Ecto neural progenitor cell (in vitro differentiated cells): ENCODE measurements around the gene RAD18.

Source experiments
- DNase-seq: peaks from one replicate; pipeline ENCODE4 v3.0.0-alpha.2; 2018; ENCODE audit warnings: low spot score

The RAD18 gene

GRCh38 chr3:8964436-8965370 is 1.4 kb upstream of the RAD18 start:
- no peak for DNase-seq

- no peak for DNase-seq
Measured at GRCh38 chr3:8962226-8962861, 928 bp downstream of the RAD18 start.

- no peak for DNase-seq
Measured at GRCh38 chr3:8959668-8960067, 3.6 kb downstream of the RAD18 start.

- DNase-seq: no peak
Measured at GRCh38 chr3:8954938-8955763, 8.1 kb downstream of the RAD18 start.

- no peak for DNase-seq
Measured at GRCh38 chr3:8953313-8953712, 10.0 kb downstream of the RAD18 start.

GRCh38 chr3:8952130-8952529 is 11.1 kb downstream of the RAD18 start:
- DNase-seq: no peak

- no peak for DNase-seq
Measured at GRCh38 chr3:8945890-8946600, 17.2 kb downstream of the RAD18 start.

GRCh38 chr3:8942746-8943488 is 20.4 kb downstream of the RAD18 start:
- no peak for DNase-seq

- DNase-seq: no peak
Measured at GRCh38 chr3:8942115-8942514, 21.2 kb downstream of the RAD18 start.

GRCh38 chr3:8938021-8938420 is 25.3 kb downstream of the RAD18 start:
- no peak for DNase-seq

GRCh38 chr3:8937064-8938020 is 25.9 kb downstream of the RAD18 start:
- DNase-seq: no peak

- no peak for DNase-seq
Measured at GRCh38 chr3:8932507-8932906, 30.8 kb downstream of the RAD18 start.

GRCh38 chr3:8931342-8931741 is 31.9 kb downstream of the RAD18 start:
- DNase-seq: no peak

GRCh38 chr3:8929860-8930259 is 33.4 kb downstream of the RAD18 start:
- DNase-seq: no peak

- no peak for DNase-seq
Measured at GRCh38 chr3:8914491-8914890, 48.8 kb downstream of the RAD18 start.

- no peak for DNase-seq
Measured at GRCh38 chr3:8911781-8912180, 51.5 kb downstream of the RAD18 start.

- DNase-seq: no peak
Measured at GRCh38 chr3:8909160-8909559, 54.1 kb downstream of the RAD18 start.

GRCh38 chr3:8903191-8903590 is 60.1 kb downstream of the RAD18 start:
- no peak for DNase-seq

GRCh38 chr3:8900869-8901268 is 62.4 kb downstream of the RAD18 start:
- DNase-seq: no peak

GRCh38 chr3:8899876-8900460 is 63.3 kb downstream of the RAD18 start:
- no peak for DNase-seq
